Measurements from ENCODE around the gene CCR6. TPM values are rescaled to one million over a fixed set of nuclear protein-coding genes. Genes with fewer than 3 reads are reported as not detected.

The CCR6 gene
- polyA plus RNA-seq, 2 of the 4 experiments (the other 2 are of a cell fraction), result 0.01 TPM; not detected in 1

GRCh38 chr6:167116109-167116837, 6.6 kb upstream of the CCR6 start:
- CTCF ChIA-PET, result interaction anchor here (0.6 kb wide), 1 partner anchor 24 kb away, joined by 3 read pairs; no protein-coding TSS in a partner anchor
- POLR2A ChIA-PET, result no interaction called here
- no peaks in the 10 kb centered on the region for H3K4me1 ChIP-seq
- no peak overlapping the region for H3K4me3 ChIP-seq
- DNase-seq (ENCODE audit: low read depth in 1 of 2, low spot score in 1 of 2) (no peak), ATAC-seq (no peak), FAIRE-seq (no peak)
- TF ChIP-seq HEYL (CRISPR knock-in tag; IDR thresholded peaks at IDR 0.05), result no peak
- TF ChIP-seq, protein P1, sequence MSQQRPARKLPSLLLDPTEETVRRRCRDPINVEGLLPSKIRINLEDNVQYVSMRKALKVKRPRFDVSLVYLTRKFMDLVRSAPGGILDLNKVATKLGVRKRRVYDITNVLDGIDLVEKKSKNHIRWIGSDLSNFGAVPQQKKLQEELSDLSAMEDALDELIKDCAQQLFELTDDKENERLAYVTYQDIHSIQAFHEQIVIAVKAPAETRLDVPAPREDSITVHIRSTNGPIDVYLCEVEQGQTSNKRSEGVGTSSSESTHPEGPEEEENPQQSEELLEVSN (IDR thresholded peaks at IDR 0.05; ENCODE audit: borderline replicate concordance, low read depth), result no peak
- no peak for TF ChIP-seq MAX (IDR thresholded peaks at IDR 0.05)
- TF ChIP-seq EHMT2 (IDR thresholded peaks at IDR 0.05; ENCODE audit: low read depth), result no peak
- no peak for TF ChIP-seq BCL3 (IDR thresholded peaks at IDR 0.05)
- TF ChIP-seq EP300 (IDR thresholded peaks at IDR 0.05), result no peak
- TF ChIP-seq, protein P2, sequence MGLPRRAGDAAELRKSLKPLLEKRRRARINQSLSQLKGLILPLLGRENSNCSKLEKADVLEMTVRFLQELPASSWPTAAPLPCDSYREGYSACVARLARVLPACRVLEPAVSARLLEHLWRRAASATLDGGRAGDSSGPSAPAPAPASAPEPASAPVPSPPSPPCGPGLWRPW (IDR thresholded peaks at IDR 0.05), result no peak
- no peak for TF ChIP-seq CHD4 (IDR thresholded peaks at IDR 0.05; ENCODE audit: borderline replicate concordance)
- TF ChIP-seq RCOR1 (IDR thresholded peaks at IDR 0.05; ENCODE audit: low read depth, low read length), result no peak
- no peak for TF ChIP-seq RARB (CRISPR knock-in tag; IDR thresholded peaks at IDR 0.05)
- TF ChIP-seq ESRRA (IDR thresholded peaks at IDR 0.05; ENCODE audit: borderline replicate concordance, low read length), result no peak
- TF ChIP-seq RFX5 (IDR thresholded peaks at IDR 0.05), result no peak
- TF ChIP-seq CEBPB (IDR thresholded peaks at IDR 0.05), result no peak
- TF ChIP-seq NR3C1 (IDR thresholded peaks at IDR 0.05), result no peak
- TF ChIP-seq, protein P3, sequence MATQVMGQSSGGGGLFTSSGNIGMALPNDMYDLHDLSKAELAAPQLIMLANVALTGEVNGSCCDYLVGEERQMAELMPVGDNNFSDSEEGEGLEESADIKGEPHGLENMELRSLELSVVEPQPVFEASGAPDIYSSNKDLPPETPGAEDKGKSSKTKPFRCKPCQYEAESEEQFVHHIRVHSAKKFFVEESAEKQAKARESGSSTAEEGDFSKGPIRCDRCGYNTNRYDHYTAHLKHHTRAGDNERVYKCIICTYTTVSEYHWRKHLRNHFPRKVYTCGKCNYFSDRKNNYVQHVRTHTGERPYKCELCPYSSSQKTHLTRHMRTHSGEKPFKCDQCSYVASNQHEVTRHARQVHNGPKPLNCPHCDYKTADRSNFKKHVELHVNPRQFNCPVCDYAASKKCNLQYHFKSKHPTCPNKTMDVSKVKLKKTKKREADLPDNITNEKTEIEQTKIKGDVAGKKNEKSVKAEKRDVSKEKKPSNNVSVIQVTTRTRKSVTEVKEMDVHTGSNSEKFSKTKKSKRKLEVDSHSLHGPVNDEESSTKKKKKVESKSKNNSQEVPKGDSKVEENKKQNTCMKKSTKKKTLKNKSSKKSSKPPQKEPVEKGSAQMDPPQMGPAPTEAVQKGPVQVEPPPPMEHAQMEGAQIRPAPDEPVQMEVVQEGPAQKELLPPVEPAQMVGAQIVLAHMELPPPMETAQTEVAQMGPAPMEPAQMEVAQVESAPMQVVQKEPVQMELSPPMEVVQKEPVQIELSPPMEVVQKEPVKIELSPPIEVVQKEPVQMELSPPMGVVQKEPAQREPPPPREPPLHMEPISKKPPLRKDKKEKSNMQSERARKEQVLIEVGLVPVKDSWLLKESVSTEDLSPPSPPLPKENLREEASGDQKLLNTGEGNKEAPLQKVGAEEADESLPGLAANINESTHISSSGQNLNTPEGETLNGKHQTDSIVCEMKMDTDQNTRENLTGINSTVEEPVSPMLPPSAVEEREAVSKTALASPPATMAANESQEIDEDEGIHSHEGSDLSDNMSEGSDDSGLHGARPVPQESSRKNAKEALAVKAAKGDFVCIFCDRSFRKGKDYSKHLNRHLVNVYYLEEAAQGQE (IDR thresholded peaks at IDR 0.05), result no peak
- TF ChIP-seq RAD21 (conservative IDR thresholded peaks at IDR 0.05 in 1 of 2, IDR thresholded peaks at IDR 0.05 in 1 of 2), result no peak
- no peak for TF ChIP-seq BHLHE40 (IDR thresholded peaks at IDR 0.05; ENCODE audit: low read depth, low read length)
- WGBS (ENCODE audit: missing lambda C conversion rate), result 61% methylated on average over 25 of the region's 25 CpGs
- no peak overlapping the region for H3K4me2 ChIP-seq
- no peaks in the 10 kb centered on the region for H3K9me3 ChIP-seq
- no peak overlapping the region for H3K27ac ChIP-seq

- TF ChIP-seq RCOR1 (IDR thresholded peaks at IDR 0.05; ENCODE audit: low read depth, low read length), result no peak
- TF ChIP-seq ZSCAN20 (CRISPR knock-in tag; IDR thresholded peaks at IDR 0.05), result no peak
- no peak for TF ChIP-seq KDM1A (IDR thresholded peaks at IDR 0.05; ENCODE audit: low read depth)
- no peak for TF ChIP-seq HDAC2 (IDR thresholded peaks at IDR 0.05)
- no peak for TF ChIP-seq SMC3 (IDR thresholded peaks at IDR 0.05)
- TF ChIP-seq EP300 (IDR thresholded peaks at IDR 0.05), result no peak
- TF ChIP-seq ZFP36 (IDR thresholded peaks at IDR 0.05; ENCODE audit: borderline replicate concordance, partially characterized antibody), result no peak
- no peak for TF ChIP-seq POLR2A (IDR thresholded peaks at IDR 0.05; ENCODE audit: low read length)
- TF ChIP-seq CBX8 (IDR thresholded peaks at IDR 0.05), result no peak
- no peak for TF ChIP-seq TFCP2L1 (CRISPR knock-in tag; IDR thresholded peaks at IDR 0.05)
- no peak for TF ChIP-seq MAX (IDR thresholded peaks at IDR 0.05)
- POLR2A ChIA-PET, result no interaction called here
Measured at GRCh38 chr6:167116838-167117228, 6.1 kb upstream of the CCR6 start.

More at GRCh38 chr6:167116838-167117228, 6.1 kb upstream of the CCR6 start:
- Histone ChIP-seq H3K9me3 (no peaks in the 10 kb centered on the region), H3K4me1 (no peaks in the 10 kb centered on the region), H3K27ac (no peak overlapping the region), H3K4me2 (no peak overlapping the region), H3K4me3 (no peak overlapping the region)
- no peak for ATAC-seq
- FAIRE-seq, result no peak
- DNase-seq (ENCODE audit: low read depth in 1 of 2, low spot score in 1 of 2), result no peak
- CTCF ChIA-PET, result no interaction called here
- WGBS (ENCODE audit: missing lambda C conversion rate), result 70% methylated on average over 11 of the region's 14 CpGs
